NB4 (cell line): ENCODE measurements around the gene NDUFB5.

Source experiments
- POLR2A ChIP-seq: IDR thresholded peaks from 2 replicates; pipeline ENCODE4 v1.6.1; 2011; ENCODE audit warnings: mild to moderate bottlenecking; ENCODE audit not compliant: insufficient read length; ENCODE audit errors: extremely low read depth
- TF ChIP-seq, protein P1 (sequence below): IDR thresholded peaks from one replicate; pipeline ENCODE4 v1.5.1; 2012; ENCODE audit warnings: low read depth, low read length

DNA sequence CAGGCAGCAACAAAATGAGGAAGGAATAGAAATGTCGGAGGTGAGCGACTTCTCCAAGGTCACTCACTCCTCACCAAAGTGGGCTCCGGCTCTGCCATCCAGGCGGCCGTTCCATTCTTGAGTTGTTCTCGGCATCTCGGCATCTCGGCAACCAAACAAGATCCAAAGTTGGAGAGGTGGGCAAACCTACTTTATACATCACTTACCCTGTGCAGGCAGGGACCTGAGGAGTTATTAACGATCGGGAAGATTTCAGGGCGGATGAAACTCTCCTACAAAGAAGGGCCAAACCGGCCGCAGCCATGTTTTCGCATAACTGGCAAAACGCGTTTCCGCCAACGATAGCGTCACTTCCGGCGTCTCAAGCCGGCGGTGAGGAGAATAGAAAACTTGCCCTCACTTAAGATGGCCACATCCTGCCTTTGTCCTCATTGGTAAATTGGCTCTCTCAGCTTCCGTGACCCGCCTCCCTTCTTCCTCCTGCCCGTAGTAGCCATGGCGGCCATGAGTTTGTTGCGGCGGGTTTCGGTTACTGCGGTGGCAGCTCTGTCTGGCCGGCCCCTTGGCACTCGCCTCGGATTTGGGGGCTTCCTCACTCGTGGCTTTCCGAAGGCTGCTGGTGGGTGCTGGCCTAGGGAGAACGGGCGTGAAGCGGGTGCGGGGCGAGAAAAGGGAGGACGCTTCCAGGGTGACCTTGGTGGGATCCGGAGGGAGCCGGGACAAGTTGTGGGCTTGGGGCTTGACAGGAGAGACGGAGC, at the start of gene NDUFB5, which contains the start of gene MRPL47:
- peak; percentile 86 for TF ChIP-seq POLR2A
- TF ChIP-seq, protein P1, sequence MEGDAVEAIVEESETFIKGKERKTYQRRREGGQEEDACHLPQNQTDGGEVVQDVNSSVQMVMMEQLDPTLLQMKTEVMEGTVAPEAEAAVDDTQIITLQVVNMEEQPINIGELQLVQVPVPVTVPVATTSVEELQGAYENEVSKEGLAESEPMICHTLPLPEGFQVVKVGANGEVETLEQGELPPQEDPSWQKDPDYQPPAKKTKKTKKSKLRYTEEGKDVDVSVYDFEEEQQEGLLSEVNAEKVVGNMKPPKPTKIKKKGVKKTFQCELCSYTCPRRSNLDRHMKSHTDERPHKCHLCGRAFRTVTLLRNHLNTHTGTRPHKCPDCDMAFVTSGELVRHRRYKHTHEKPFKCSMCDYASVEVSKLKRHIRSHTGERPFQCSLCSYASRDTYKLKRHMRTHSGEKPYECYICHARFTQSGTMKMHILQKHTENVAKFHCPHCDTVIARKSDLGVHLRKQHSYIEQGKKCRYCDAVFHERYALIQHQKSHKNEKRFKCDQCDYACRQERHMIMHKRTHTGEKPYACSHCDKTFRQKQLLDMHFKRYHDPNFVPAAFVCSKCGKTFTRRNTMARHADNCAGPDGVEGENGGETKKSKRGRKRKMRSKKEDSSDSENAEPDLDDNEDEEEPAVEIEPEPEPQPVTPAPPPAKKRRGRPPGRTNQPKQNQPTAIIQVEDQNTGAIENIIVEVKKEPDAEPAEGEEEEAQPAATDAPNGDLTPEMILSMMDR, result no peak
